SU-DHL-6 (cell line): ENCODE measurements around the gene ANKLE1.

Source experiments
- EZH2phosphoT487 ChIP-seq: fragments of 200-600 bp; sonication (generic), shearing (Covaris generic); conservative IDR thresholded peaks from 2 replicates; pipeline ENCODE4 v1.6.1; 2018; ENCODE audit warnings: mild to moderate bottlenecking, antibody characterized with exemption, low read length, moderate library complexity, mixed read lengths
- TF ChIP-seq, protein P1 (sequence below): fragments of 200-600 bp; sonication (generic); IDR thresholded peaks from one replicate; pipeline ENCODE4 v1.5.1; 2017; ENCODE audit warnings: antibody characterized with exemption, mild to moderate bottlenecking, low read length, moderate library complexity; ENCODE audit not compliant: insufficient read depth, poor library complexity, severe bottlenecking

DNA sequence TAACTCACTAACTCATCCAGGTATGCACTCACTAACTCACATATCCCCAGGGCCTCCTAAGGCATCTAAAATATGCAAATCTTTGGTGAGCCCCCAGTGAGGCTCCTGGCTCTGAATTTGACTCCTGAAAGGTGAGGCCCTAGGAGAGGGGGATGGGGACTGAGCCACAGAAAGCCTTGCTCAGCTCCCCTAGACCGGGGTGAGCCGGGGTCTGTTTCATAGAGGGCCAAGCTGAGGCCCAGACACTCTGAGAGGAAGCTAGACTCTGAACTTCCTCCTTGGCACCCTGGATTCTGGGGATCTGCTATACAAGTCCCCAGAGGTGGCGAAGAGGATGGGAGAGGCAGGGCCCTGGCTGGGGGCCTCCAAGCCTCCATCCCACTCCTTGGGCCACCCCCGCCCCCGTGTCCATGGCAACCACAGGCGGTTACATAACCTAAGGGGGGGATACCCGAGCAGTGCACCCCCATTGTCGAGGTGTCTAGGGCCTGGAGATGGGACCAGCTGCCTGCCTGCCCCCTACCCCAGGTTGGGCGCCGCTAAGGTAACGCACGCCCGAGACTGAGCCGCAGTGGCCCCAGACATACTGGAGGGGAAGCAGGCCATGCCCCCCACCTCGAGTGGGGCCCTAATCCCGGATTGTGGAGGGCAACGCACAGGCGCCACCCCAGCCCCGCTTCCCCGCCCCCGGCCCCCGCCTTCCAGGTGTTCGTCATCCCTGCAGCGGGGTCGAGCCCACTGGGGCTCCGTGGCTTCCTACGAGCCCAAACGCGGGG, 20.9 kb downstream of the ANKLE1 start:
- TF ChIP-seq, protein P1, sequence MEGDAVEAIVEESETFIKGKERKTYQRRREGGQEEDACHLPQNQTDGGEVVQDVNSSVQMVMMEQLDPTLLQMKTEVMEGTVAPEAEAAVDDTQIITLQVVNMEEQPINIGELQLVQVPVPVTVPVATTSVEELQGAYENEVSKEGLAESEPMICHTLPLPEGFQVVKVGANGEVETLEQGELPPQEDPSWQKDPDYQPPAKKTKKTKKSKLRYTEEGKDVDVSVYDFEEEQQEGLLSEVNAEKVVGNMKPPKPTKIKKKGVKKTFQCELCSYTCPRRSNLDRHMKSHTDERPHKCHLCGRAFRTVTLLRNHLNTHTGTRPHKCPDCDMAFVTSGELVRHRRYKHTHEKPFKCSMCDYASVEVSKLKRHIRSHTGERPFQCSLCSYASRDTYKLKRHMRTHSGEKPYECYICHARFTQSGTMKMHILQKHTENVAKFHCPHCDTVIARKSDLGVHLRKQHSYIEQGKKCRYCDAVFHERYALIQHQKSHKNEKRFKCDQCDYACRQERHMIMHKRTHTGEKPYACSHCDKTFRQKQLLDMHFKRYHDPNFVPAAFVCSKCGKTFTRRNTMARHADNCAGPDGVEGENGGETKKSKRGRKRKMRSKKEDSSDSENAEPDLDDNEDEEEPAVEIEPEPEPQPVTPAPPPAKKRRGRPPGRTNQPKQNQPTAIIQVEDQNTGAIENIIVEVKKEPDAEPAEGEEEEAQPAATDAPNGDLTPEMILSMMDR: no peak
- no peak for TF ChIP-seq EZH2phosphoT487
